HepG2 (cell line): ENCODE data around the gene CBY2. TPM values are rescaled to one million over a fixed set of nuclear protein-coding genes. Genes with fewer than 3 reads are reported as not detected.

Experiments used
- ATAC-seq: fragments of 200-7000 bp; cut with Tn5 transposase; 3 replicates; pipeline ENCODE4 v1.9.1; 2020; ENCODE audit warnings: mild to moderate bottlenecking, moderate library complexity
- Bru-seq: library from RNA; stranded (reverse); fragments of 400-500 nt; gene quantifications from one replicate; lab custom pipeline; 2021; lab: Mats Ljungman, UMichigan
- BruChase-seq, 2 experiments: library from RNA; stranded (reverse); fragments of 400-500 nt; gene quantifications; one replicate each; lab custom pipeline; 2021; lab: Mats Ljungman, UMichigan
- BruUV-seq: library from RNA; stranded (reverse); fragments of 400-500 nt; replicated peaks from 2 replicates; lab custom pipeline; 2021; lab: Mats Ljungman, UMichigan
- CTCF ChIA-PET: fragments of 300-600 bp; formaldehyde crosslinking; extraction: SDS; loops from one replicate; lab custom pipeline; 2021; ENCODE audit warnings: low total read pairs, inconsistent platforms, low intra/inter-chr PET ratio; lab: Yijun Ruan, JAX
- POLR2A ChIA-PET: fragments of 350-600 bp; sonication (Branson Sonifier 250); formaldehyde crosslinking; loops from one replicate; lab custom pipeline; 2020; ENCODE audit warnings: antibody characterized with exemption, inconsistent platforms; lab: Yijun Ruan, JAX
- DNase-seq: peaks from one replicate; pipeline ENCODE4 v3.0.0-alpha.2; 2015; ENCODE audit warnings: low spot score
- FAIRE-seq: peaks from 3 replicates; lab custom pipeline; 2011; peaks lifted over from hg19 to GRCh38; lab: Jason Lieb, UNC
- H2AFZ ChIP-seq: one replicate; pipeline ENCODE4 v1.6.1; 2011; ENCODE audit warnings: low read length, inconsistent platforms
- H3K27ac ChIP-seq: fragments of 300-600 bp; 3 replicates; pipeline ENCODE4 v1.8.0; 2011; ENCODE audit warnings: mixed run types, mild to moderate bottlenecking, mixed read lengths, low read length, inconsistent platforms; ENCODE audit not compliant: insufficient read depth; ENCODE audit errors: extremely low read length
- H3K27me3 ChIP-seq, 2 experiments: fragments of 200-600 bp in 1 of 2; 2 replicates in 1 of 2; 3 replicates in 1 of 2; pipeline versions ENCODE4 v1.6.0 to v1.8.0; 2011; ENCODE audit warnings: low read length in 2 of 2, mild to moderate bottlenecking in 2 of 2, moderate library complexity in 2 of 2, inconsistent platforms in 1 of 2; ENCODE audit not compliant: insufficient read depth in 2 of 2, control insufficient read depth in 1 of 2
- H3K36me3 ChIP-seq, 2 experiments: fragments of 200-600 bp in 1 of 2; replicated peaks in 1 of 2; 2 replicates in 1 of 2; 3 replicates in 1 of 2; pipeline versions ENCODE4 v1.5.1 to v1.8.0; 2011; ENCODE audit warnings: low read length in 2 of 2, inconsistent platforms in 1 of 2; ENCODE audit not compliant: insufficient read depth in 2 of 2, control insufficient read depth in 1 of 2
- H3K4me1 ChIP-seq: 2 replicates; pipeline ENCODE4 v1.5.1; 2012; ENCODE audit warnings: low read length, inconsistent platforms; ENCODE audit not compliant: insufficient read depth
- H3K4me2 ChIP-seq: 2 replicates; pipeline ENCODE4 v1.6.0; 2011; ENCODE audit warnings: low read depth, low read length, inconsistent platforms
- H3K4me3 ChIP-seq, 3 experiments: fragments of 200-600 bp in 1 of 3; sonication (generic), shearing (Covaris generic) in 1 of 3; replicated peaks in 1 of 3; 2 replicates each; pipeline ENCODE4 v1.5.1; 2011 to 2016; ENCODE audit warnings: low read length in 3 of 3, inconsistent platforms in 2 of 3, low read depth in 2 of 3, mild to moderate bottlenecking in 2 of 3, control low read depth in 1 of 3, mixed read lengths in 1 of 3; ENCODE audit not compliant: insufficient read depth in 1 of 3
- H3K79me2 ChIP-seq: one replicate; pipeline ENCODE4 v1.6.1; 2011; ENCODE audit warnings: low read length, inconsistent platforms; ENCODE audit not compliant: insufficient read depth
- H3K9ac ChIP-seq: 2 replicates; pipeline ENCODE4 v1.6.0; 2011; ENCODE audit warnings: mild to moderate bottlenecking, low read depth, low read length, inconsistent platforms; ENCODE audit not compliant: insufficient read depth
- H3K9me3 ChIP-seq: 2 replicates; pipeline ENCODE4 v1.5.1; 2012; ENCODE audit warnings: mild to moderate bottlenecking, low read length
- H4K20me1 ChIP-seq: 2 replicates; pipeline ENCODE4 v1.6.0; 2011; ENCODE audit warnings: inconsistent platforms, mild to moderate bottlenecking, low read length, moderate library complexity; ENCODE audit not compliant: insufficient read depth
- HNRNPUL1 ChIP-seq: fragments of 200-400 bp; formaldehyde crosslinking; IDR thresholded peaks from 2 replicates; pipeline ENCODE4 v1.6.1; 2017; ENCODE audit warnings: low read depth, mild to moderate bottlenecking, low read length, moderate library complexity
- NAIF1 ChIP-seq: sonication (generic); formaldehyde crosslinking; IDR thresholded peaks from 2 replicates; pipeline ENCODE4 v1.5.0; 2020; ENCODE audit warnings: mild to moderate bottlenecking, missing genetic modification reagents, borderline replicate concordance
- SALL2 ChIP-seq: sonication (generic); formaldehyde crosslinking; IDR thresholded peaks from 2 replicates; pipeline ENCODE4 v1.8.1; 2023; ENCODE audit warnings: mild to moderate bottlenecking, missing genetic modification reagents, inconsistent platforms
- SP1 ChIP-seq, 2 experiments: fragments of 450-650 bp in 1 of 2; sonication (generic) in 1 of 2; formaldehyde crosslinking in 1 of 2; IDR thresholded peaks; 2 replicates each; pipeline versions ENCODE4 v1.4.0 to v1.6.1; 2016 to 2020; ENCODE audit warnings: missing genetic modification reagents in 1 of 2
- ZC3H4 ChIP-seq: sonication (generic); formaldehyde crosslinking; IDR thresholded peaks from 2 replicates; pipeline ENCODE4 v1.4.0; 2020; ENCODE audit warnings: missing genetic modification reagents, borderline replicate concordance
- ZMYM2 ChIP-seq: sonication (generic); formaldehyde crosslinking; IDR thresholded peaks from 2 replicates; pipeline ENCODE4 v1.8.0; 2022; ENCODE audit warnings: mild to moderate bottlenecking, missing genetic modification reagents
- ZNF260 ChIP-seq: sonication (generic); formaldehyde crosslinking; IDR thresholded peaks from 2 replicates; pipeline ENCODE4 v1.4.0; 2020; ENCODE audit warnings: missing genetic modification reagents, low read depth, mild to moderate bottlenecking, borderline replicate concordance
- ZNF558 ChIP-seq: sonication (generic); formaldehyde crosslinking; IDR thresholded peaks from 2 replicates; pipeline ENCODE4 v1.9.0; 2022; ENCODE audit warnings: mild to moderate bottlenecking, missing genetic modification reagents, borderline replicate concordance
- ZNF777 ChIP-seq: sonication (generic); formaldehyde crosslinking; IDR thresholded peaks from 2 replicates; pipeline ENCODE4 v1.4.0; 2020; ENCODE audit warnings: missing genetic modification reagents
- ZNF792 ChIP-seq: IDR thresholded peaks from 2 replicates; pipeline ENCODE4 v1.6.1; 2016
- WGBS: methylation state at CpG from one replicate; pipeline ENCODE4 v1.1.6; 2017; ENCODE audit warnings: low lambda C conversion rate; 5-methylcytosine and 5-hydroxymethylcytosine counted together
- in situ Hi-C: cut with HindIII; loops from 2 replicates; pipeline ENCODE4 v1.10.0; 2017; ENCODE audit warnings: low pct_unique_long_range_greater_than_20kb; ENCODE audit not compliant: extremely low pct_ligation_motif_present
- intact Hi-C: fragments of 100-400 bp; cut with micrococcal nuclease; formaldehyde crosslinking; loops from one replicate; pipeline ENCODE4 v1.10.0; 2022; ENCODE audit not compliant: unreplicated experiment
- long read RNA-seq, 2 experiments: library from RNA in 1 of 2; library from polyadenylated mRNA in 1 of 2; stranded (forward) in 1 of 2; unstranded in 1 of 2; transcript quantifications; one replicate each; pipeline ENCODE4 v2.0.0, GENCODE V29; 2019 to 2022
- polyA minus RNA-seq, 3 experiments: library from RNA; depleted of rRNA, polyadenylated mRNA; stranded (reverse); fragments of >200 nt; gene quantifications; 2 replicates each; pipeline ENCODE4 v1.2.3, GENCODE V29; 2011; ENCODE audit warnings: low replicate concordance in 1 of 3
- polyA plus RNA-seq, 8 experiments: library from polyadenylated mRNA; depleted of rRNA in 3 of 8; stranded (reverse) in 7 of 8; unstranded in 1 of 8; fragments of >200 nt; fragmentation: Illumina TruSeq in 4 of 8; extraction: Trizol in 4 of 8; gene quantifications; 2 replicates each; pipeline versions ENCODE4 v1.2.1 to v1.2.3, GENCODE V29; 2011 to 2016; ENCODE audit warnings: low read depth in 4 of 8, missing spikeins in 1 of 8, mixed read lengths in 1 of 8; ENCODE audit not compliant: insufficient read depth in 1 of 8
- total RNA-seq, 5 experiments: library from RNA; depleted of rRNA; stranded (reverse); fragments of >200 nt; fragmentation: Illumina TruSeq; extraction: Trizol; gene quantifications; 2 replicates each; pipeline ENCODE4 v1.2.3, GENCODE V29; 2016; ENCODE audit warnings: low read depth in 1 of 5
- TF ChIP-seq, protein P1 (sequence below): sonication (generic); formaldehyde crosslinking; IDR thresholded peaks from 2 replicates; pipeline ENCODE4 v1.4.0; 2020; ENCODE audit warnings: mild to moderate bottlenecking, missing genetic modification reagents
- TF ChIP-seq, protein P2 (sequence below): sonication (generic); formaldehyde crosslinking; IDR thresholded peaks from 2 replicates; pipeline ENCODE4 v1.5.1; 2020; ENCODE audit warnings: missing genetic modification reagents, mild to moderate bottlenecking, borderline replicate concordance

Gene CBY2, protein sequence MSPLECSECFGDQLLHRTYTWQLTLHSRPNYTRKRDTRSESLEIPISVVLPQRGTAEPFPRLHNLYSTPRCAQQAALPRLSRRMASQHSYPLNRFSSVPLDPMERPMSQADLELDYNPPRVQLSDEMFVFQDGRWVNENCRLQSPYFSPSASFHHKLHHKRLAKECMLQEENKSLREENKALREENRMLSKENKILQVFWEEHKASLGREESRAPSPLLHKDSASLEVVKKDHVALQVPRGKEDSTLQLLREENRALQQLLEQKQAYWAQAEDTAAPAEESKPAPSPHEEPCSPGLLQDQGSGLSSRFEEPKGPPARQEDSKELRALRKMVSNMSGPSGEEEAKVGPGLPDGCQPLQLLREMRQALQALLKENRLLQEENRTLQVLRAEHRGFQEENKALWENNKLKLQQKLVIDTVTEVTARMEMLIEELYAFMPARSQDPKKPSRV
- total RNA-seq (2016; rRNA removed; fragmentation: Illumina TruSeq; extraction: Trizol): not detected in 2 replicates
- total RNA-seq (2016; cell fraction: cytosol; rRNA removed; fragmentation: Illumina TruSeq; extraction: Trizol; ENCODE audit: low read depth): not detected in 2 replicates
- total RNA-seq (2016; cell fraction: insoluble cytoplasmic fraction; rRNA removed; fragmentation: Illumina TruSeq; extraction: Trizol): 0.06 TPM in 1 of 2 replicates, not detected in the other
- total RNA-seq (2016; cell fraction: membrane; rRNA removed; fragmentation: Illumina TruSeq; extraction: Trizol): not detected in 2 replicates
- total RNA-seq (2016; cell fraction: nucleus; rRNA removed; fragmentation: Illumina TruSeq; extraction: Trizol): not detected in 2 replicates
- polyA plus RNA-seq (2011; rRNA removed): 0.05 TPM in 1 of 2 replicates, not detected in the other
- 0.03 TPM in 1 of 2 replicates, not detected in the other for polyA plus RNA-seq (2011; cell fraction: cytosol; rRNA removed)
- polyA plus RNA-seq (2011; cell fraction: nucleus; rRNA removed): not detected in 2 replicates
- polyA plus RNA-seq (2012): 0.24 TPM in 1 of 2 replicates, not detected in the other
- not detected in 2 replicates for polyA plus RNA-seq (2016; cell fraction: cytosol; fragmentation: Illumina TruSeq; extraction: Trizol; ENCODE audit: low read depth)
- not detected in 2 replicates for polyA plus RNA-seq (2016; cell fraction: insoluble cytoplasmic fraction; fragmentation: Illumina TruSeq; extraction: Trizol; ENCODE audit: low read depth)
- not detected in 2 replicates for polyA plus RNA-seq (2016; cell fraction: membrane; fragmentation: Illumina TruSeq; extraction: Trizol; ENCODE audit: low read depth)
- polyA plus RNA-seq (2016; cell fraction: nucleus; fragmentation: Illumina TruSeq; extraction: Trizol; ENCODE audit: insufficient read depth, low read depth): not detected in 2 replicates
- polyA minus RNA-seq (2011; rRNA and poly(A)+ RNA removed; ENCODE audit: low replicate concordance): 0.24 TPM in 1 of 2 replicates, not detected in the other
- polyA minus RNA-seq (2011; cell fraction: cytosol; rRNA and poly(A)+ RNA removed): not detected in 2 replicates
- not detected in 2 replicates for polyA minus RNA-seq (2011; cell fraction: nucleus; rRNA and poly(A)+ RNA removed)
- percentile 11 among the genes with signal in this experiment for Bru-seq, nascent RNA
- BruChase-seq, experiment 1, labeled RNA remaining after a 6-hour chase: percentile 8 among the genes with signal in this experiment
- percentile 18 among the genes with signal in this experiment for BruChase-seq, experiment 2, labeled RNA remaining after a 2-hour chase
- long read RNA-seq, experiment 1: 0 reads
- long read RNA-seq, experiment 2: 0 reads

DNA sequence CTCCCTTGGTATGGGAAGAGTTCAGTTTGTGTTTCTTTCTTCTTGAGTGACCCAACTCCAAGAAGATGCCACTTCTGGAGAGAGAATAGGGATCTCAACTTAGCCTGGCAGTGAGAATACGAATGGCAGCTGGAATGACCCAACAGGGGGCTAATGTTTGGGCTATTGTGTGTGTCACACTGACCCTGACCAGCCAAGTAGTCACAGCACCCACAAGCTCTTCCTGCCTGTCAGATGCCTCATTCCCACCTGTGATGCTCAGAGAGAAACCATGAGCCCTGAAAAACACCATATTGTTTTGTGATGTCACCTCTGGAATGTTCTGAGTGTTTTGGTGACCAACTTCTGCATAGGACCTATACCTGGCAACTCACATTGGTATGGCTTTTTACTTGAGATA is at the start of gene CBY2:
TSS of gene CBY2 (plus strand) at position 233 of the 400 bp plus-strand sequence. CDS start at position 304, 71 bp downstream.
- H3K79me2 ChIP-seq: no peaks in the 10 kb centered on the region
- TF ChIP-seq ZNF792 (no peak), SP1 (IDR thresholded peaks at IDR 0.05) (no peak), SP1 (CRISPR knock-in tag; IDR thresholded peaks at IDR 0.05) (no peak), NAIF1 (CRISPR knock-in tag) (no peak), ZNF260 (CRISPR knock-in tag) (no peak), ZMYM2 (CRISPR knock-in tag) (no peak), ZNF558 (CRISPR knock-in tag) (no peak), ZC3H4 (CRISPR knock-in tag) (no peak), ZNF777 (CRISPR knock-in tag) (no peak), HNRNPUL1 (no peak), SALL2 (CRISPR knock-in tag) (no peak)
- TF ChIP-seq, protein P1, sequence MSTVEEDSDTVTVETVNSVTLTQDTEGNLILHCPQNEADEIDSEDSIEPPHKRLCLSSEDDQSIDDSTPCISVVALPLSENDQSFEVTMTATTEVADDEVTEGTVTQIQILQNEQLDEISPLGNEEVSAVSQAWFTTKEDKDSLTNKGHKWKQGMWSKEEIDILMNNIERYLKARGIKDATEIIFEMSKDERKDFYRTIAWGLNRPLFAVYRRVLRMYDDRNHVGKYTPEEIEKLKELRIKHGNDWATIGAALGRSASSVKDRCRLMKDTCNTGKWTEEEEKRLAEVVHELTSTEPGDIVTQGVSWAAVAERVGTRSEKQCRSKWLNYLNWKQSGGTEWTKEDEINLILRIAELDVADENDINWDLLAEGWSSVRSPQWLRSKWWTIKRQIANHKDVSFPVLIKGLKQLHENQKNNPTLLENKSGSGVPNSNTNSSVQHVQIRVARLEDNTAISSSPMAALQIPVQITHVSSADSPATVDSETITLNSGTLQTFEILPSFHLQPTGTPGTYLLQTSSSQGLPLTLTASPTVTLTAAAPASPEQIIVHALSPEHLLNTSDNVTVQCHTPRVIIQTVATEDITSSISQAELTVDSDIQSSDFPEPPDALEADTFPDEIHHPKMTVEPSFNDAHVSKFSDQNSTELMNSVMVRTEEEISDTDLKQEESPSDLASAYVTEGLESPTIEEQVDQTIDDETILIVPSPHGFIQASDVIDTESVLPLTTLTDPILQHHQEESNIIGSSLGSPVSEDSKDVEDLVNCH (CRISPR knock-in tag): no peak
- TF ChIP-seq, protein P2, sequence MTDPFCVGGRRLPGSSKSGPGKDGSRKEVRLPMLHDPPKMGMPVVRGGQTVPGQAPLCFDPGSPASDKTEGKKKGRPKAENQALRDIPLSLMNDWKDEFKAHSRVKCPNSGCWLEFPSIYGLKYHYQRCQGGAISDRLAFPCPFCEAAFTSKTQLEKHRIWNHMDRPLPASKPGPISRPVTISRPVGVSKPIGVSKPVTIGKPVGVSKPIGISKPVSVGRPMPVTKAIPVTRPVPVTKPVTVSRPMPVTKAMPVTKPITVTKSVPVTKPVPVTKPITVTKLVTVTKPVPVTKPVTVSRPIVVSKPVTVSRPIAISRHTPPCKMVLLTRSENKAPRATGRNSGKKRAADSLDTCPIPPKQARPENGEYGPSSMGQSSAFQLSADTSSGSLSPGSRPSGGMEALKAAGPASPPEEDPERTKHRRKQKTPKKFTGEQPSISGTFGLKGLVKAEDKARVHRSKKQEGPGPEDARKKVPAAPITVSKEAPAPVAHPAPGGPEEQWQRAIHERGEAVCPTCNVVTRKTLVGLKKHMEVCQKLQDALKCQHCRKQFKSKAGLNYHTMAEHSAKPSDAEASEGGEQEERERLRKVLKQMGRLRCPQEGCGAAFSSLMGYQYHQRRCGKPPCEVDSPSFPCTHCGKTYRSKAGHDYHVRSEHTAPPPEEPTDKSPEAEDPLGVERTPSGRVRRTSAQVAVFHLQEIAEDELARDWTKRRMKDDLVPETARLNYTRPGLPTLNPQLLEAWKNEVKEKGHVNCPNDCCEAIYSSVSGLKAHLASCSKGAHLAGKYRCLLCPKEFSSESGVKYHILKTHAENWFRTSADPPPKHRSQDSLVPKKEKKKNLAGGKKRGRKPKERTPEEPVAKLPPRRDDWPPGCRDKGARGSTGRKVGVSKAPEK (CRISPR knock-in tag): no peak

More for the DNA sequence above, at the start of gene CBY2:
- no peaks in the 10 kb centered on the region for H3K9me3 ChIP-seq
- no peak for DNase-seq
- no peaks in the 10 kb centered on the region for H4K20me1 ChIP-seq
- H2AFZ ChIP-seq: no peak within 1 kb of the TSS
- in situ Hi-C loops: no loop called here
- no peak within 1 kb of the TSS for H3K4me2 ChIP-seq
- BruUV-seq: no TSS peak
- intact Hi-C loops: no loop called here
- no peak within 1 kb of the TSS for H3K27ac ChIP-seq
- no peaks in the 10 kb centered on the region for H3K4me1 ChIP-seq
- WGBS: 0% methylated on average over 1 of the region's 1 CpG
- ChIA-PET CTCF (no interaction called here), POLR2A (no interaction called here)
- peaks cover 0 to 4% of the 10 kb centered on the region in 2 experiments; a peak in 1 of 5 replicates for H3K27me3 ChIP-seq
- no peak for ATAC-seq
- FAIRE-seq: no peak
- H3K9ac ChIP-seq: no peak within 1 kb of the TSS
- no peak within 1 kb of the TSS for H3K4me3 ChIP-seq
- H3K36me3 ChIP-seq: no peaks in the 10 kb centered on the region
